H1 (cell line): ENCODE data around the gene HIGD1B. TPM values are rescaled to one million over a fixed set of nuclear protein-coding genes. Genes with fewer than 3 reads are reported as not detected.

ENCODE experiments used
- CTCF ChIA-PET: fragments of 300-600 bp; sonication (Branson Sonifier 250); formaldehyde crosslinking; loops from one replicate; lab custom pipeline; 2021; ENCODE audit not compliant: partially characterized antibody; lab: Charles Lee
- POLR2A ChIA-PET: fragments of 300-600 bp; sonication (Branson Sonifier 250); formaldehyde crosslinking; loops from one replicate; lab custom pipeline; 2021; ENCODE audit warnings: inconsistent platforms; ENCODE audit not compliant: partially characterized antibody; lab: Charles Lee
- DNase-seq, 2 experiments: peaks; one replicate each; pipeline versions ENCODE4 v3.0.0 to v3.0.0-alpha.2; 2010 to 2022; ENCODE audit warnings: low spot score in 2 of 2, low read depth in 1 of 2, mixed read lengths in 1 of 2
- FAIRE-seq: peaks from 2 replicates; lab custom pipeline; 2011; peaks lifted over from hg19 to GRCh38; lab: Jason Lieb, UNC
- H2AFZ ChIP-seq: 2 replicates; pipeline ENCODE4 v1.8.1; 2012; ENCODE audit warnings: low read length, inconsistent platforms
- H2AK5ac ChIP-seq: 2 replicates; pipeline ENCODE4 v1.6.1; 2013; ENCODE audit warnings: low read depth, low read length
- H2BK120ac ChIP-seq: replicated peaks from 2 replicates; pipeline ENCODE3; 2013; ENCODE audit warnings: low read depth, low read length, inconsistent platforms
- H2BK12ac ChIP-seq: 2 replicates; pipeline ENCODE4 v1.6.1; 2013; ENCODE audit warnings: low read depth, low read length
- H2BK15ac ChIP-seq: 2 replicates; pipeline ENCODE4 v1.6.1; 2013; ENCODE audit warnings: low read length
- H2BK20ac ChIP-seq: 2 replicates; pipeline ENCODE4 v1.6.1; 2013; ENCODE audit warnings: low read length
- H2BK5ac ChIP-seq: 2 replicates; pipeline ENCODE4 v1.6.1; 2013; ENCODE audit warnings: low read depth, low read length
- H3K14ac ChIP-seq: 2 replicates; pipeline ENCODE4 v1.6.1; 2013; ENCODE audit warnings: inconsistent platforms; ENCODE audit not compliant: insufficient read length
- H3K18ac ChIP-seq: 2 replicates; pipeline ENCODE4 v1.6.1; 2013; ENCODE audit warnings: low read length; ENCODE audit errors: extremely low read depth
- H3K23ac ChIP-seq: 2 replicates; pipeline ENCODE4 v1.6.1; 2013; ENCODE audit warnings: inconsistent platforms; ENCODE audit not compliant: insufficient read length
- H3K23me2 ChIP-seq: 2 replicates; pipeline ENCODE4 v1.6.1; 2013; ENCODE audit warnings: low read depth, low read length
- H3K27ac ChIP-seq: 2 replicates; pipeline ENCODE4 v1.6.1; 2011; ENCODE audit warnings: low read depth, low read length, inconsistent platforms
- H3K27me3 ChIP-seq, 4 experiments: replicated peaks in 1 of 4; 1 replicate in 1 of 4; 2 replicates in 3 of 4; pipeline versions ENCODE4 v1.6.1 to v1.8.1; 2011 to 2013; ENCODE audit warnings: low read length in 3 of 4, mild to moderate bottlenecking in 3 of 4, inconsistent platforms in 2 of 4, mixed read lengths in 2 of 4, moderate library complexity in 1 of 4; ENCODE audit not compliant: control insufficient read depth in 3 of 4, insufficient read depth in 3 of 4; ENCODE audit errors: extremely low read depth in 1 of 4
- H3K36me3 ChIP-seq, 4 experiments: 2 replicates each; pipeline versions ENCODE4 v1.6.1 to v1.8.1; 2011 to 2013; ENCODE audit warnings: mild to moderate bottlenecking in 4 of 4, low read length in 3 of 4, moderate library complexity in 2 of 4, control low read depth in 1 of 4, inconsistent platforms in 1 of 4; ENCODE audit not compliant: insufficient read depth in 4 of 4, control insufficient read depth in 2 of 4
- H3K4ac ChIP-seq: replicated peaks from 2 replicates; pipeline ENCODE3; 2013; ENCODE audit warnings: low read length, low read depth, mixed read lengths, inconsistent platforms; ENCODE audit not compliant: insufficient read length
- H3K4me1 ChIP-seq, 4 experiments: replicated peaks in 1 of 4; 1 replicate in 1 of 4; 2 replicates in 3 of 4; pipeline versions ENCODE4 v1.6.1 to v1.8.1; 2011 to 2013; ENCODE audit warnings: low read length in 3 of 4, inconsistent platforms in 2 of 4, mixed read lengths in 1 of 4; ENCODE audit not compliant: insufficient read depth in 4 of 4, control insufficient read depth in 3 of 4
- H3K4me2 ChIP-seq, 2 experiments: 2 replicates each; pipeline versions ENCODE4 v1.6.1 to v1.8.1; 2011 to 2013; ENCODE audit warnings: low read depth in 2 of 2, low read length in 2 of 2, control low read depth in 1 of 2, inconsistent platforms in 1 of 2, mild to moderate bottlenecking in 1 of 2; ENCODE audit not compliant: insufficient read depth in 1 of 2
- H3K4me3 ChIP-seq, 4 experiments: fragments of 200-600, 300-600 bp in 1 of 4; sonication (generic), shearing (Covaris generic), sonication (Bioruptor Twin) in 1 of 4; 2 replicates each; pipeline versions ENCODE4 v1.5.1 to v1.8.1; 2011 to 2016; ENCODE audit warnings: low read length in 4 of 4, low read depth in 3 of 4, control low read depth in 2 of 4, inconsistent platforms in 2 of 4, mild to moderate bottlenecking in 2 of 4, mixed read lengths in 1 of 4, moderate library complexity in 1 of 4; ENCODE audit not compliant: insufficient read depth in 2 of 4; ENCODE audit errors: extremely low read depth in 1 of 4
- H3K56ac ChIP-seq: replicated peaks from 2 replicates; pipeline ENCODE3; 2013; ENCODE audit warnings: low read depth, mild to moderate bottlenecking, mixed read lengths, low read length, inconsistent platforms; ENCODE audit not compliant: insufficient read length
- H3K79me1 ChIP-seq: 2 replicates; pipeline ENCODE4 v1.6.1; 2013; ENCODE audit warnings: low read depth, low read length, control low read depth
- H3K79me2 ChIP-seq, 2 experiments: 2 replicates each; pipeline versions ENCODE4 v1.6.1 to v1.8.1; 2012 to 2013; ENCODE audit warnings: low read length in 2 of 2, mild to moderate bottlenecking in 2 of 2, inconsistent platforms in 1 of 2; ENCODE audit not compliant: insufficient read depth in 2 of 2, control insufficient read depth in 1 of 2
- H3K9ac ChIP-seq, 4 experiments: replicated peaks in 1 of 4; 1 replicate in 1 of 4; 2 replicates in 3 of 4; pipeline versions ENCODE4 v1.6.1 to v1.8.1; 2011 to 2013; ENCODE audit warnings: low read depth in 3 of 4, low read length in 3 of 4, control low read depth in 2 of 4, mild to moderate bottlenecking in 2 of 4, moderate library complexity in 2 of 4, inconsistent platforms in 1 of 4; ENCODE audit errors: extremely low read depth in 1 of 4
- H3K9me3 ChIP-seq, 2 experiments: 2 replicates each; pipeline versions ENCODE4 v1.6.1 to v1.8.1; 2012 to 2013; ENCODE audit warnings: mild to moderate bottlenecking in 2 of 2, moderate library complexity in 2 of 2, control low read depth in 1 of 2, inconsistent platforms in 1 of 2, low read depth in 1 of 2, low read length in 1 of 2, mixed read lengths in 1 of 2; ENCODE audit not compliant: insufficient read depth in 2 of 2
- H4K20me1 ChIP-seq, 2 experiments: replicated peaks in 1 of 2; 2 replicates each; pipeline versions ENCODE3 to v1.8.1; 2011 to 2013; ENCODE audit warnings: inconsistent platforms in 2 of 2, low read length in 2 of 2, mild to moderate bottlenecking in 1 of 2; ENCODE audit not compliant: insufficient read depth in 2 of 2, control insufficient read depth in 1 of 2
- H4K5ac ChIP-seq: 2 replicates; pipeline ENCODE4 v1.6.1; 2013; ENCODE audit warnings: low read length, low read depth, mixed read lengths, inconsistent platforms; ENCODE audit not compliant: insufficient read length
- H4K8ac ChIP-seq: 2 replicates; pipeline ENCODE4 v1.8.0; 2013; ENCODE audit warnings: mild to moderate bottlenecking, moderate library complexity, low read length, inconsistent platforms; ENCODE audit not compliant: insufficient read depth; ENCODE audit errors: extremely low read depth
- H4K91ac ChIP-seq: replicated peaks from 2 replicates; pipeline ENCODE3; 2013; ENCODE audit warnings: low read length, mixed read lengths, inconsistent platforms; ENCODE audit not compliant: insufficient read length
- CBX5 ChIP-seq: fragments of 300-800, 300-1000 bp; sonication (generic); IDR thresholded peaks from 2 replicates; pipeline ENCODE4 v1.7.1; 2016; ENCODE audit warnings: antibody characterized with exemption, low read length, low read depth
- CEBPB ChIP-seq: IDR thresholded peaks from 2 replicates; pipeline ENCODE4 v1.6.1; 2012; ENCODE audit warnings: low read depth, low read length
- CREB1 ChIP-seq: IDR thresholded peaks from 2 replicates; pipeline ENCODE4 v1.6.1; 2012; ENCODE audit warnings: inconsistent platforms
- EGR1 ChIP-seq: IDR thresholded peaks from 2 replicates; pipeline ENCODE4 v1.6.1; 2011; ENCODE audit warnings: low read depth, low read length, borderline replicate concordance
- GABPA ChIP-seq: IDR thresholded peaks from 2 replicates; pipeline ENCODE4 v1.6.1; 2011; ENCODE audit warnings: mild to moderate bottlenecking, low read length, moderate library complexity, borderline replicate concordance; ENCODE audit not compliant: insufficient read depth
- JUND ChIP-seq: IDR thresholded peaks from 2 replicates; pipeline ENCODE4 v1.6.1; 2011; ENCODE audit warnings: mild to moderate bottlenecking, improper control_type of control experiment, low read length
- NRF1 ChIP-seq: IDR thresholded peaks from 2 replicates; pipeline ENCODE4 v1.6.1; 2011; ENCODE audit warnings: mild to moderate bottlenecking, low read depth, low read length, improper control_type of control experiment
- POLR2A ChIP-seq, 2 experiments: IDR thresholded peaks; 1 replicate in 1 of 2; 2 replicates in 1 of 2; pipeline ENCODE4 v1.6.1; 2011; ENCODE audit warnings: low read depth in 2 of 2, low read length in 2 of 2, mild to moderate bottlenecking in 2 of 2; ENCODE audit errors: control extremely low read depth in 1 of 2
- RBBP5 ChIP-seq: IDR thresholded peaks from 2 replicates; pipeline ENCODE4 v1.7.1; 2012; ENCODE audit warnings: low read depth, mild to moderate bottlenecking, inconsistent platforms, low read length, moderate library complexity, borderline replicate concordance
- RFX5 ChIP-seq: IDR thresholded peaks from 2 replicates; pipeline ENCODE4 v1.6.1; 2011; ENCODE audit warnings: low read depth, low read length, improper control_type of control experiment, borderline replicate concordance
- RXRA ChIP-seq: IDR thresholded peaks from 2 replicates; pipeline ENCODE4 v1.6.1; 2011; ENCODE audit warnings: low read depth, mild to moderate bottlenecking, low read length, moderate library complexity; ENCODE audit not compliant: insufficient read depth
- SRF ChIP-seq: IDR thresholded peaks from 2 replicates; pipeline ENCODE4 v1.6.1; 2011; ENCODE audit warnings: mild to moderate bottlenecking, low read depth, low read length, moderate library complexity
- TBP ChIP-seq: IDR thresholded peaks from 2 replicates; pipeline ENCODE4 v1.6.1; 2011; ENCODE audit warnings: low read depth, low read length, improper control_type of control experiment
- WGBS, 2 experiments: shearing (Covaris generic) in 1 of 2; methylation state at CpG; one replicate each; pipeline versions ENCODE4 v1.1.6 to v1.1.7; 2013 to 2015; ENCODE audit warnings: low lambda C conversion rate in 2 of 2, mixed read lengths in 2 of 2, inconsistent platforms in 1 of 2, low coverage in 1 of 2, missing lambda C conversion rate in 1 of 2; ENCODE audit not compliant: insufficient replicate concordance in 2 of 2, insufficient coverage in 1 of 2, insufficient read length in 1 of 2; ENCODE audit errors: extremely low coverage in 1 of 2, missing lambda C conversion rate in 1 of 2; 5-methylcytosine and 5-hydroxymethylcytosine counted together
- polyA plus RNA-seq, 7 experiments: library from polyadenylated mRNA; depleted of rRNA in 3 of 7; stranded (reverse) in 5 of 7; unstranded in 2 of 7; fragments of >200 nt in 5 of 7; fragments of 200-250 nt in 2 of 7; gene quantifications; 1 replicate in 5 of 7; 2 replicates in 1 of 7; 4 replicates in 1 of 7; pipeline versions ENCODE4 v1.2.1 to v1.2.3, GENCODE V29; 2011 to 2013; ENCODE audit warnings: missing spikeins in 2 of 7, mixed read lengths in 2 of 7
- total RNA-seq: library from RNA; stranded (reverse); fragmentation: NEBNext Ultra II Directional; extraction: Animal tissue kit (Norgen Biotek cat#: 25700); gene quantifications from 2 replicates; pipeline ENCODE4 v1.2.1, GENCODE V29; 2021
- TF ChIP-seq, protein P1 (sequence below): IDR thresholded peaks from 2 replicates; pipeline ENCODE4 v1.6.1; 2011; ENCODE audit warnings: low read length, improper control_type of control experiment

Gene HIGD1B
- total and polyA plus RNA-seq, 2 of the 8 experiments (the other 6 are each of a cell fraction or from before 2014, with no cell fraction given): not detected

DNA sequence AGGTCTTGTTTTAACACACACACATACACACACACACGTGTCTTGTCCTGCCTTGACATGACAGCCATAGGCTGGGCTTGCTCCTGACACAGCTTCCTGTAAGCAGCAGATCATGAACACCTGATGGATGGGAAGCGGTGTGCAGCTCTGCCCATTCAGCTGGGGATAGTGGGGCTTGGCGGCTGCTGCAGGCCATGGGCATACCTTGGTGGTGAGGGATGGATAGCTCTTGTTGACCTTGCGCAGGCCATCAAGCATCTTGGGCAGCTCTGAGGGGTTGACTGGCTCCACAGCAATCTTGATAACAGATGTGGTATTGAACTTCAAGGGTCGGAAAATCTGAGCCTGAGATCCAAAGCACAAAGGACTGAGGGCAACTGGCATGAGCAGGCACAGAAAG is 12.0 kb downstream of the HIGD1B start:
- Histone ChIP-seq H3K4ac (no peak overlapping the region), H3K9ac (no peak overlapping the region), H3K79me1 (no peaks in the 10 kb centered on the region; the same call in 1 of the 2 replicates), H4K20me1 (no peaks in the 10 kb centered on the region), H3K4me3 (no peak overlapping the region), H4K91ac (no peak overlapping the region), H3K14ac (no peak overlapping the region), H3K9me3 (no peaks in the 10 kb centered on the region), H2BK12ac (no peak overlapping the region), H3K18ac (no peak overlapping the region), H2AFZ (no peak overlapping the region), H3K23ac (no peak overlapping the region), H2BK20ac (no peak overlapping the region), H2AK5ac (no peak overlapping the region), H4K5ac (no peak overlapping the region), H2BK15ac (no peak overlapping the region), H3K79me2 (no peaks in the 10 kb centered on the region), H3K4me1 (no peaks in the 10 kb centered on the region), H2BK5ac (no peak overlapping the region), H3K27ac (no peak overlapping the region; the same call in 1 of the 2 replicates), H3K56ac (no peak overlapping the region), H2BK120ac (no peak overlapping the region), H4K8ac (peak overlapping the region; percentile 59; the same call in 1 of the 2 replicates), H3K23me2 (no peaks in the 10 kb centered on the region), H3K4me2 (no peak overlapping the region), H3K27me3 (no peaks in the 10 kb centered on the region), H3K36me3 (peaks cover 40 to 87% (median 65%) of the 10 kb centered on the region in 4 experiments)
- ChIA-PET POLR2A (interaction anchor here (1.5 to 3.0 kb wide), 2 partner anchors 10 to 30 kb away, joined by 7 read pairs; partner anchors contain the start of gene GJC1), CTCF (interaction anchor here (1.6 to 28.4 kb wide), 4 partner anchors 14 to 85 kb away, joined by 3 to 577 read pairs (median 148); partner anchors contain the start of gene HIGD1B)
- WGBS, 2 experiments: 95% methylated on average over 5 of the region's 5 CpGs; no CpG with 5 or more reads in 1 of the 2 experiments
- FAIRE-seq: no peak
- DNase-seq: no peak
- no peak for TF ChIP-seq JUND
- no peak for TF ChIP-seq SRF
- no peak for TF ChIP-seq CEBPB
- TF ChIP-seq GABPA: no peak
- TF ChIP-seq NRF1: no peak
- TF ChIP-seq CBX5: no peak
- TF ChIP-seq CREB1: no peak
- TF ChIP-seq POLR2A (IDR thresholded peaks at IDR 0.05; ENCODE audit: control extremely low read depth in 1 of 2, low read depth in 2 of 2, low read length in 2 of 2): no peak
- TF ChIP-seq EGR1: no peak
- TF ChIP-seq TBP: no peak
- no peak for TF ChIP-seq RFX5
- no peak for TF ChIP-seq RXRA
- no peak for TF ChIP-seq RBBP5
- TF ChIP-seq, protein P1, sequence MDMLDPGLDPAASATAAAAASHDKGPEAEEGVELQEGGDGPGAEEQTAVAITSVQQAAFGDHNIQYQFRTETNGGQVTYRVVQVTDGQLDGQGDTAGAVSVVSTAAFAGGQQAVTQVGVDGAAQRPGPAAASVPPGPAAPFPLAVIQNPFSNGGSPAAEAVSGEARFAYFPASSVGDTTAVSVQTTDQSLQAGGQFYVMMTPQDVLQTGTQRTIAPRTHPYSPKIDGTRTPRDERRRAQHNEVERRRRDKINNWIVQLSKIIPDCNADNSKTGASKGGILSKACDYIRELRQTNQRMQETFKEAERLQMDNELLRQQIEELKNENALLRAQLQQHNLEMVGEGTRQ: no peak
